ENCODE data around the gene DUSP19. TPM values are rescaled to one million over a fixed set of nuclear protein-coding genes. Genes with fewer than 3 reads are reported as not detected.

Gene DUSP19, protein sequence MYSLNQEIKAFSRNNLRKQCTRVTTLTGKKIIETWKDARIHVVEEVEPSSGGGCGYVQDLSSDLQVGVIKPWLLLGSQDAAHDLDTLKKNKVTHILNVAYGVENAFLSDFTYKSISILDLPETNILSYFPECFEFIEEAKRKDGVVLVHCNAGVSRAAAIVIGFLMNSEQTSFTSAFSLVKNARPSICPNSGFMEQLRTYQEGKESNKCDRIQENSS
- 1 to 10 TPM; 5.0 to 6.0 TPM for total RNA-seq

DNA sequence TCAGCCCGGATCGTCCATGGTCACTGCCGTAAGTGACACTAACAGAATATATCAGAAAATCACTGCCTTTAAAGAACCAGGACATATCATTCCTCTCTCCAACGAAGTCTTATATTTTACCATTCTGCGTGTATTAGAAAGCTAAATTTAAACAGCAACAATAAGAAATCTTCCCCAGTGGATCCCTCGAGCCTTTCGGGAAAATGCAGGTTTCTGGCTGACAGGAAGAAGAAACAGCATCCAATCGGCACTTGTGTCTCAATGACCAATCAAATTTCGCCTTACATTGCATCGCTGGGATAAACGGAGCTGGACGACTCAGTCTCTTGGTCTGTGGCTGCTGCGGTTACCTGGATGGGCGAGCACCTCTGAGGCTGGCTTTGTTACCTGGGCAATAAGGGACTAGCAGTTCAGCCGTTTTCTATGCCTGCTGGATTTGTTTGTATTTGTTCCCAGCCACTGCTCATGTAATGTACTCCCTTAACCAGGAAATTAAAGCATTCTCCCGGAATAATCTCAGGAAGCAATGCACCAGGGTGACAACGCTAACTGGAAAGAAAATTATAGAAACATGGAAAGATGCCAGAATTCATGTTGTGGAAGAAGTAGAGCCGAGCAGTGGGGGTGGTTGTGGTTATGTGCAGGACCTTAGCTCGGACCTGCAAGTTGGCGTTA is at the start of gene DUSP19:
DUSP19 (plus strand) TSS at position 284 of the 675 bp plus-strand sequence; CDS start at position 471, 187 bp downstream.
- intact Hi-C loops (cut with micrococcal nuclease): loop anchor here (1.0 kb wide), 3 partner anchors 40 to 362 kb away; partner anchors contain the start of genes DNAJC10, NCKAP1 and NUP35
- peak within 1 kb of the TSS; percentile 50 for H3K27ac Mint-ChIP-seq
- H3K36me3 Mint-ChIP-seq (ENCODE audit: low read depth): no peaks in the 10 kb centered on the region
- H3K9me3 Mint-ChIP-seq: no peaks in the 10 kb centered on the region
- peak within 1 kb of the TSS; percentile 93 for H3K4me3 Mint-ChIP-seq
- H3K4me1 Mint-ChIP-seq (ENCODE audit: low read depth): peaks cover 6% of the 10 kb centered on the region
- CTCF ChIA-PET: interaction anchor here (0.6 to 0.7 kb wide), 3 partner anchors 21 to 79 kb away, joined by 3 to 5 read pairs (median 5); no protein-coding TSS in a partner anchor
- H3K27me3 Mint-ChIP-seq (ENCODE audit: low read depth): no peaks in the 10 kb centered on the region
- peak; percentile 94 for DNase-seq

DNA sequence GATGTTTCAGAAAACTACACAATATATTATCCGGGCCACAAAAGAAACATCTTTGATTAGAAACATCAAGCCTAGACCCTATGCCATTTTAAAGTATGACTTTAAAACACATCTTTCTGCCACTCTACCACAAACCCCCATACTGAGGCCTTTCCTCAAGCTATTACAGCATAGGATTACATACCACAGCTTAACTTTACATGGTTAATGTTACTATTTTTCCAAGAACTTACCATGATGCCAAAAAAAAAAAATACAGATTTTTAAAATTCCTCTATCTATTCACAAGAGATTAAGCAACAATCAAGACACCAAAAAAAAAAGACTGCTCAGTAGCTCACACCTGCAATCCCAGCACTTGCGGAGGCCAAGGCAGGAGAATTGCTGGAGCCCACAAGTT is 49.3 kb upstream of the DUSP19 start:
- H3K27me3 Mint-ChIP-seq (ENCODE audit: low read depth): peaks cover 40% of the 10 kb centered on the region
- intact Hi-C loops (cut with micrococcal nuclease): no loop called here
- CTCF ChIA-PET: no interaction called here
- H3K9me3 Mint-ChIP-seq: no peaks in the 10 kb centered on the region
- H3K27ac Mint-ChIP-seq: no peak overlapping the region
- no peak overlapping the region for H3K4me3 Mint-ChIP-seq
- no peaks in the 10 kb centered on the region for H3K4me1 Mint-ChIP-seq (ENCODE audit: low read depth)
- H3K36me3 Mint-ChIP-seq (ENCODE audit: low read depth): no peaks in the 10 kb centered on the region
- DNase-seq: no peak

DNA sequence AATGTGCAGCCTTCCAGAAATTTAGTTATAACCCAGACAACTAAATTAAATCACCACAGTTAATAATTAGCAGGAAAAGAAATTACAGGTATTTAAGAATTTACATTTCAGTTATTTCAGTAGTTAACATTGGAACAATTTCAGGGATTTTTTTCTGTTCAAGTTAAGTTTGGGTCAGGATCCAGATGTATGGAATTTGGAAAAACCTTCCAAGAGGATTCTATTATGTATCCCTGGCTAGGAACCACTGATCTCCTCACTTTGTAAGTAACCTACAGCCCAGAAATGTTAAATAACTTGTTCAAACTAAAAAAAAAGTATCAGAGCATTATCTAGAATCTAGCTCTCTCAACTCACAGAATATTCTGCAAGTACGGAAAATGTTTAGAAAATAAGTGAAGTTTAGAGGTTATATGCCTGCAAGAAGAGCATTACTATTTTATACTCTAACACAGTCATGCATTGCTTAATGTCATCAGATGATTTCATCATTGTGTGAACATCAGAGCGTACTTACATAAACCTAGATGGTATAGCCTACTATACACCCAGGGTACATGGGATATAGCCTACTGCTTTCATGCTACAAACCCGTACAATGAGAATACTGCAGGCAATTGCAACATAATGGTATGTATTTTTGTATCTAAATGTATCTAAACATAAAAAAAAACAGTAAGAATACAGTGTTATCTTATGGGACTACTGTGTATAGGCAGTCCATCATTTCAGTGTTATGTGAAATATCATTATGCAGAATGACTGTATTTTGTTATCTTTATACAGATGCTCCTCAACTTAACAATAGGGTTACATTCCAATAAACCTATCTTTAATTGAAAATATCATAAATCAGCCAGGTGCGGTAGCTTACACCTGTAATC is 46.4 kb upstream of the DUSP19 start:
- no peak overlapping the region for H3K4me3 Mint-ChIP-seq
- H3K36me3 Mint-ChIP-seq (ENCODE audit: low read depth): no peaks in the 10 kb centered on the region
- H3K27ac Mint-ChIP-seq: no peak overlapping the region
- peaks cover 15% of the 10 kb centered on the region for H3K4me1 Mint-ChIP-seq (ENCODE audit: low read depth)
- CTCF ChIA-PET: no interaction called here
- intact Hi-C loops (cut with micrococcal nuclease): loop anchor here (10.0 kb wide), 1 partner anchor 1567 kb away; no protein-coding TSS in a partner anchor
- no peaks in the 10 kb centered on the region for H3K9me3 Mint-ChIP-seq
- peaks cover 54% of the 10 kb centered on the region for H3K27me3 Mint-ChIP-seq (ENCODE audit: low read depth)
- no peak for DNase-seq

DNA sequence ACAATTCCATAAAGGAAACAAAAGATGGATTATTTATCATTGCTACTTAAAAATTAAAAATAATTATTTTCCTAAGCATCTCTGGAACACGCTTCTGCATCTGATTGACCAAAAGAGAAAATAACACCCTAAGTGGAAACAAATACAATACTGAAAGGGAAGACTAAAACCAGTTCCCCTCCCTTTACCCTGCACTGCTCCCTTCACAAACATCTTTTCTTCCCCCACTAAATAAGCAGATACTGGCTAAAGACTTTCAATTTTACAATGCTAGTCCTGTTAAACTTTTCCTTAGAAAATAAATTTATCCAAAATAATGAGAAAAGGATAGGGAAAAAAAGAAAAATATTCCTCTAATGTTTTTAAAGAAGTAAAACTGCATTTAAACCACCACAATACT is 44.6 kb upstream of the DUSP19 start:
- Mint-ChIP-seq H3K9me3 (no peaks in the 10 kb centered on the region), H3K4me3 (no peak overlapping the region), H3K4me1 (ENCODE audit: low read depth) (peaks cover 20% of the 10 kb centered on the region), H3K27ac (no peak overlapping the region), H3K27me3 (ENCODE audit: low read depth) (peaks cover 57% of the 10 kb centered on the region), H3K36me3 (ENCODE audit: low read depth) (no peaks in the 10 kb centered on the region)
- intact Hi-C loops (cut with micrococcal nuclease): loop anchor here (10.0 kb wide), 1 partner anchor 1569 kb away; no protein-coding TSS in a partner anchor
- no peak for DNase-seq
- CTCF ChIA-PET: no interaction called here

DNA sequence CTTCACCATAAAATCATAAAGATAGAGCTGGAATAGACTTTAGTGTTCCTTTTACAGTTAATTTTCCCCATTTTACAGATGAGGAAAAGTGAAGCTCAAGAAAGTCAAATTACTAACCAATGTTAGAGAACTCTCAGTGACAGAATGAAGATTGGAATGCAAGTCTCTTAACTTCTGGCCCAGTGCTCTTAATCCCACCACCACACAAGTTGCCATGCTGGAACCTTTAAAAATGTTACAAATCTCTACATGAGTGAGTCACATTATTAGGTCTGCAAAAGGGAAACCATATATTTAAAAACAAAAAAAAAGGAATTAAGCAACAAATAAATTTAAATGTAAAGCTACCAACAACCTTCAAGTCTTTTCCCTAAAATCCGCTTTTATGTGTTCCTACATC is 43.7 kb upstream of the DUSP19 start:
- CTCF ChIA-PET: no interaction called here

DNA sequence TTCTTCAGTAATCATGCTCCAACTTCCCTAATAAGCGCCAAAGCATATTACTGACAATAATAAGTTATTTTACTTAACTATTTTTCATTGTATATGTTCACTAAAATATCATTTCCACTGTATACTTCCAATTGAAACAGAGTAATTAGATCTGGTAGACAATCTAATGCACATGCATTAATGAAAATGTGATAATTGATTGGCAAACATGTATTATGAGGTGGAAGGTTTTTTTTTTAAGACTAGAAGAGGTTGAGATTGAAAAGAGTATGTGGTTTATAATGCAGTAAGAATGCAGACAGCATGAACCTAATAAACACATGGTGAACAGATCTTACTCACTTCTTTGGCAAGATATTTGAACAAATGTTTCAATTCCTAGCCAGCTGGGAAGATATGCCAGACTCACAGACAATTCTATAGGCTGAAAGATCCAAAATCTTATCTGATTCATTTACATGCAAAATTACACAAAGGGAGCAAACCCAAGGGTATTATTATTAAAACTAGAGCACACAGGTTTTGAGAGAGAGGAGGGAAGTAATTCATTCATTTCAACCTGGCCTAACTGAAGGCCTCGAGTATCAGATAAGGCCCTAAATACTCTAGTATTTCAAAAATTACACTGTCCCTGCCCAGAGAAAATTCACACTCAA is 43.1 kb upstream of the DUSP19 start:
- Mint-ChIP-seq H3K27ac (no peak overlapping the region), H3K36me3 (ENCODE audit: low read depth) (no peaks in the 10 kb centered on the region), H3K27me3 (ENCODE audit: low read depth) (peaks cover 51% of the 10 kb centered on the region), H3K4me3 (no peak overlapping the region), H3K9me3 (no peaks in the 10 kb centered on the region), H3K4me1 (ENCODE audit: low read depth) (peaks cover 22% of the 10 kb centered on the region)
- CTCF ChIA-PET: no interaction called here
- DNase-seq: no peak
- intact Hi-C loops (cut with micrococcal nuclease): loop anchor here (10.0 kb wide), 1 partner anchor 1571 kb away; no protein-coding TSS in a partner anchor

More for the DNA sequence above, 43.7 kb upstream of the DUSP19 start:
- Mint-ChIP-seq H3K9me3 (no peaks in the 10 kb centered on the region), H3K27me3 (ENCODE audit: low read depth) (peaks cover 54% of the 10 kb centered on the region), H3K36me3 (ENCODE audit: low read depth) (no peaks in the 10 kb centered on the region), H3K4me3 (no peak overlapping the region), H3K27ac (no peak overlapping the region), H3K4me1 (ENCODE audit: low read depth) (peaks cover 22% of the 10 kb centered on the region)
- intact Hi-C loops (cut with micrococcal nuclease): loop anchor here (10.0 kb wide), 1 partner anchor 1570 kb away; no protein-coding TSS in a partner anchor
- DNase-seq: no peak

DNA sequence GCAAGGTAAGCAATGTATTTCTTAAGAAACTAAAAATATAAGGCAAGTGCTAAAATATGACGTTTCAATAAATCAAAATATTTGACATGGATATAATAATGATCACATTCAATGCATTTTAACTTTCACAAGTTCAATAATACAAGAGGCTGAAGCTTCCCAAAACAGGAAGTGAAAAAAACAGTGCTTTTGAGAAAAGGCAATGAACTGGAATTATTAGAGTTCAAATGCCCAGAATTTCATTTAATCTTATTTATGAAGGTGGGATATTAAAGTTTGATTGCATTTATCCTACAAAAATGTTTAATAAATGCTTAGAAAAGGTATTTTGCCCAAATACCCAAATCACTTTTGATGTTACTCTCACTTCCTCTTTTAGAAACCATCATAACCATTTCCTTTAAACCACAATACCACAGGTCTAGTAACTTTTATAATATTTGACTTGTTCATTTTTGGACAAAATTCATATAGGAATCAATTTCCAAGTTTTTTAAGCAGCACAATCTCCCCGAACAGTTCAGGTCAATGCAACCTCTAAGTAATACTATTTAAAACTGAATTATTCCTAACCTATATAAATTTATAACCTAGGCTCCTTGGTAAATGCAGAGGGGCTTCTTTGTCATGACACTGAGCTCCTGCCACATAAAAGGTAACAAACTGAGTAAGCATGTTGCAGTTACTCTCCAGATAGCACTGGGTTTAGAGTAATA is 42.4 kb upstream of the DUSP19 start:
- CTCF ChIA-PET: no interaction called here
- H3K4me1 Mint-ChIP-seq (ENCODE audit: low read depth): peaks cover 22% of the 10 kb centered on the region
- no peak overlapping the region for H3K27ac Mint-ChIP-seq
- H3K9me3 Mint-ChIP-seq: no peaks in the 10 kb centered on the region
- no peak overlapping the region for H3K4me3 Mint-ChIP-seq
- H3K27me3 Mint-ChIP-seq (ENCODE audit: low read depth): peaks cover 52% of the 10 kb centered on the region
- intact Hi-C loops (cut with micrococcal nuclease): loop anchor here (10.0 kb wide), 1 partner anchor 1571 kb away; no protein-coding TSS in a partner anchor
- no peak for DNase-seq
- H3K36me3 Mint-ChIP-seq (ENCODE audit: low read depth): no peaks in the 10 kb centered on the region

DNA sequence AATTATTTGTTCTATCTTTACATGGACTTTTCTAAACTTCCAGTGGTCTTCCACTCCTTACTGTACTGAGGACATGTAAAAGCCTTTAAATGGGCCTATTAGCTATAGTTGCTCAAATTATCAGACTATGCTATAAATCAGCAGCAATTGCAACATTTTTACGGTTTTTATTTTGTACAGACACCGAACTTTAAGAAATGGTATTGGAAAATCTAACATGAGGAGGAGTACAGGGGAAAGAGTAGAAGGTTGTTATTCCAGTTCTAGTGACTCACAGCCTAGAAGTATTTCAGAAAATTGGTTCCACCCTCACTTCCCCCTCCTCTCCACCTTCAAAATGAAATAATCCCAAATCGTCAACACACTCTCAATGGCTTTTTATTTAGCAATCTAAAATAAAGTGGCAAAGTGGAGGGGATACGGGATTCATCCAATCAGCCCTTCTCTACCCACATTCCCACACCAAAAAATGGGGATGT is 41.4 kb upstream of the DUSP19 start:
- intact Hi-C loops (cut with micrococcal nuclease): loop anchor here (10.0 kb wide), 1 partner anchor 1572 kb away; no protein-coding TSS in a partner anchor

DNA sequence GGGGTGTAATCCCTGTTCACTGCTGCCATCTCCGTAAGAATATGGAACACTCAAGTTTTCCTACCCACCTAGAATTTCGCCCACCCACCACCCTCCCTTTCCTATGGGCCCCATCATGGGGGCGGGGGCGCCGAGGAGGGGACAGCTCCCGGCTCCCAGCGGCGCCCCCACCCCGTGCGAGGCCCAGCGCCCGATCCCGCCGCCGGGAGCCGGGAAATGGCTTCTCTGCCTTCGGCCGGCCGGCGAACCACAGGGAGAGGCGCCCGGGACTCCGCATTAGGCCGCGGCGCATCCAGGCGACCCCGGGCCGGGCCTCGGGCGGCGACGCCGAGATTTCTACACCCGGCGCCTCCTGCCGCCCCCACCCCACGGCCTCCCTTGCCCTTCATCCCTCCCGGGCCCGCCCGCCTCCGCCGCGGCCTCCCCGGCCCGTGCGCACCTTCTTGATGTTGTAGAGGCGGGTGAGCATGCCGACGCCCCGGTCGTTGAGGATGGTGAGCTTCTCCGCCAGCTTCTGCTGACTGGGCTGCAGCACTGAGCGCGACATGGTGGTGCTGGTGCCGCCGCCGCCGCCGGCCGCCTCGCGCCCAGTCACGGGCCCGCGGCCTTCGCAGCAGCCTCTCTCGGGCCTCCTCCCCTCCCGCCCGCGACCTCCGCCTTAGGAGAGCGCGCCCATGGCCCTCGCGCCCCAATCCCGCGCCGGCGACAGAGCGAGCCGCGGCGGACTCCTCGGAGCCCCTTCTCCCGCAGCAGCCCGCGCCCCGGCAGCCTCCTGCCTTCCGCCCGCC is 40.8 kb upstream of the DUSP19 start:
- Mint-ChIP-seq H3K27me3 (ENCODE audit: low read depth) (peaks cover 53% of the 10 kb centered on the region), H3K4me1 (ENCODE audit: low read depth) (peaks cover 22% of the 10 kb centered on the region), H3K9me3 (no peaks in the 10 kb centered on the region), H3K27ac (no peak overlapping the region), H3K4me3 (peak overlapping the region; percentile 78), H3K36me3 (ENCODE audit: low read depth) (no peaks in the 10 kb centered on the region)
- intact Hi-C loops (cut with micrococcal nuclease): loop anchor here (1.0 to 10.0 kb wide), 4 partner anchors 41 to 1573 kb away; partner anchors contain the start of genes DNAJC10, DUSP19 and NUP35
- peak; percentile 42 for DNase-seq
- CTCF ChIA-PET: no interaction called here

More for the DNA sequence above, 41.4 kb upstream of the DUSP19 start:
- Mint-ChIP-seq H3K4me3 (peak overlapping the region; percentile 78), H3K27ac (no peak overlapping the region), H3K4me1 (ENCODE audit: low read depth) (peaks cover 22% of the 10 kb centered on the region), H3K9me3 (no peaks in the 10 kb centered on the region), H3K27me3 (ENCODE audit: low read depth) (peaks cover 52% of the 10 kb centered on the region), H3K36me3 (ENCODE audit: low read depth) (no peaks in the 10 kb centered on the region)
- CTCF ChIA-PET: no interaction called here
- DNase-seq: no peak

DNA sequence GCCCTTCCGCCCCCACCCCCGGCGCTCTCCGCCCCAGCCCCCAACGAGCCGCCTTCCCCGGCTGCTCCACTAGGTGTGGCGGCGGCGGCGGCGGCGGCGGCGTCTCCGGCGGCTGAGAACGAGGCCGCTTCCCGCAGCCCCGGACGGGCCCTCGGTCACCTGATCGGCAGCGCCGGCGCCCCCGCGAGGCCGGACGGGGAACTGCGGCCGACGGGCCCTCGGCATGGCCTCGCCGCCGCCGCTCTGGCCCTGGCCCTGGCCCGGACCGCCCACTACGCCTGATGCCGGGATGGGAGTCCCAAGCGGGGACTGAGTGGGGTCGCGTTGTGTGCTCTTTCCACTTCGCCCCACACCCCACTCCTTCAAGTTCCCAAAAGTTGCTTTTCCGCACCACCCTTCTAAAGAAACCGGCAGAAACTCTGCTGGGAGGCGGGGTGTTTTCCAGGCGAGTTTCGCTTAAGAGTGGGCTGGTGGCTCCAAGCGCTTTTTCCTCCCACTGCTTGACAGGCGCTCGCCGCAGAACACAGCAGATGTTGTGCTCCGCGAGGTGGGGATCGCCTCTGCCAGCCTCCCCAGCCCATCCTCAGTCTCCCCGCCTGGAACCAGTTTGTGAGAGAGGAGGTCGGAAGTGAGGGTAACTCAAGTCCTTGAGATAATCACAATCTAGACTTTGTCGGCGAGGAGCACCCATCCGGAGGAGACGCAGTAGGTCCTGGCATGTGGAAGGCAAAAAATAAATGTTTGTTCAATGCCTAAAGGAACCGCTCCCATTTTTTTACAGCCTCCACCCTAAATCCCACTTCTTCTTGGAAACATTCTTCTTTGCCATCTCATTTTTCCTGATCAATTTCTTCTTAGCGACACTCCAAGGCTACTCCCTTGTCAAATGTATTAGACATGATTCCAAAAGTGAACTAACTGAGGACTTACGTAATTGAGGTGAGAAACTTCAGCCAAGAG is 39.9 kb upstream of the DUSP19 start, which contains the start of gene NCKAP1:
NCKAP1 (minus strand) TSS at position 117 of the 960 bp plus-strand sequence. CDS start 358 bp downstream, outside the sequence.
- intact Hi-C loops (cut with micrococcal nuclease): loop anchor here (1.0 to 10.0 kb wide), 4 partner anchors 40 to 1574 kb away; partner anchors contain the start of genes DNAJC10, DUSP19 and NUP35
- CTCF ChIA-PET: interaction anchor here (0.6 kb wide), 1 partner anchor 12 kb away, joined by 4 read pairs; no protein-coding TSS in a partner anchor
- no peak within 1 kb of the TSS for H3K27ac Mint-ChIP-seq
- peak; percentile 87 for DNase-seq
- peaks cover 22% of the 10 kb centered on the region for H3K4me1 Mint-ChIP-seq (ENCODE audit: low read depth)
- no peaks in the 10 kb centered on the region for H3K9me3 Mint-ChIP-seq
- H3K36me3 Mint-ChIP-seq (ENCODE audit: low read depth): no peaks in the 10 kb centered on the region
- peaks cover 46% of the 10 kb centered on the region for H3K27me3 Mint-ChIP-seq (ENCODE audit: low read depth)
- H3K4me3 Mint-ChIP-seq: peak within 1 kb of the TSS; percentile 78
